ENCODE results near the gene CRIP3. TPM values are rescaled to one million over a fixed set of nuclear protein-coding genes. Genes with fewer than 3 reads are reported as not detected.

CRIP3 gene
- total and polyA plus RNA-seq, 2 of the 13 experiments (the other 11 are each of a cell fraction or from before 2014, with no cell fraction given), result 6.3 to 9.3 TPM

DNA sequence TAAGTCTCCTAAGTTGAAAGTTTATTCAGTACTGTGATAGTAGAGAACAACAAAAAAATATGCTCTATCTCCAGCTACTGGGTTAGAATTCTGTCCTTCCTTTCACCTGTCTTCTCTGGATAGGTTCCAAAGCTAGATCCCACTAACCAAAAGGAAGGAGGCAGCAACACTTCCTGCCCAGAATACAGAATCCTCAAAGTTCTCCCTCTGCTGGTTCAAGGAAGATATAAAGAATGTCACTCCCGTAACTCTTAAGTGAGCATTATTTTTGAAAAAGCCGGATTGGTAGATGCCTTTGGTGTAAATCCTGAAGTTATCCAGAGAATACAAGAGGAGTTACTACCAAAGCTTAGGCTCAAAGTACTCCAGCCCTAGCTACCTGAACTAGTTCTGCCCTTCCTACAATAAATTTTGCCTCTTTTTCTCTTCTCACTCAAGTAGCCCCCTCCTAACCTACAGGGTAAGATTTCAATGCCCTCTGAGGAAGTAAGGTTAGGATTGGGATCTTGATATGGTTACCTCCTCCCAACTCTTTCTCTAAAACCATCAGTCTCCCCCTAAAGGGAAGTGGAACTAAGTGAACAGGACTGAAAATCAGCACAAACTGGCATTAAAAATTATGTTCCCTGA lies 26.0 kb upstream of the CRIP3 start (continued):
- TF ChIP-seq, protein P1, sequence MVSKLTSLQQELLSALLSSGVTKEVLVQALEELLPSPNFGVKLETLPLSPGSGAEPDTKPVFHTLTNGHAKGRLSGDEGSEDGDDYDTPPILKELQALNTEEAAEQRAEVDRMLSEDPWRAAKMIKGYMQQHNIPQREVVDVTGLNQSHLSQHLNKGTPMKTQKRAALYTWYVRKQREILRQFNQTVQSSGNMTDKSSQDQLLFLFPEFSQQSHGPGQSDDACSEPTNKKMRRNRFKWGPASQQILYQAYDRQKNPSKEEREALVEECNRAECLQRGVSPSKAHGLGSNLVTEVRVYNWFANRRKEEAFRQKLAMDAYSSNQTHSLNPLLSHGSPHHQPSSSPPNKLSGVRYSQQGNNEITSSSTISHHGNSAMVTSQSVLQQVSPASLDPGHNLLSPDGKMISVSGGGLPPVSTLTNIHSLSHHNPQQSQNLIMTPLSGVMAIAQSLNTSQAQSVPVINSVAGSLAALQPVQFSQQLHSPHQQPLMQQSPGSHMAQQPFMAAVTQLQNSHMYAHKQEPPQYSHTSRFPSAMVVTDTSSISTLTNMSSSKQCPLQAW (CRISPR knock-in tag; IDR thresholded peaks at IDR 0.05), result no peak
- TF ChIP-seq ZNF335 (CRISPR knock-in tag; IDR thresholded peaks at IDR 0.05) (no peak), SP140L (CRISPR knock-in tag; IDR thresholded peaks at IDR 0.05; ENCODE audit: borderline replicate concordance) (0 out of 2 replicates have a peak, but pooled peaks have one; percentile 35), TBX3 (IDR thresholded peaks at IDR 0.05; ENCODE audit: borderline replicate concordance) (no peak), ZNF235 (CRISPR knock-in tag; IDR thresholded peaks at IDR 0.05; ENCODE audit: borderline replicate concordance) (no peak), ZNF549 (CRISPR knock-in tag; IDR thresholded peaks at IDR 0.05) (no peak), KDM3A (CRISPR knock-in tag; IDR thresholded peaks at IDR 0.05; ENCODE audit: low read depth) (0 out of 2 replicates have a peak, but pooled peaks have one; percentile 33), SCMH1 (CRISPR knock-in tag; IDR thresholded peaks at IDR 0.05; ENCODE audit: borderline replicate concordance) (no peak), ELF4 (CRISPR knock-in tag; IDR thresholded peaks at IDR 0.05; ENCODE audit: borderline replicate concordance) (0 out of 2 replicates have a peak, but pooled peaks have one; percentile 34), ZBTB8A (CRISPR knock-in tag; IDR thresholded peaks at IDR 0.05; ENCODE audit: borderline replicate concordance, low read depth) (no peak), ZSCAN9 (CRISPR knock-in tag; IDR thresholded peaks at IDR 0.05; ENCODE audit: borderline replicate concordance) (peak; percentile 68; the same call in 1 of the 2 replicates), NR2F6 (IDR thresholded peaks at IDR 0.05) (no peak; the same call in 1 of the 2 replicates), NR2F6 (CRISPR knock-in tag; IDR thresholded peaks at IDR 0.05) (peak; percentile 59; the same call in 1 of the 2 replicates), DR1 (CRISPR knock-in tag; IDR thresholded peaks at IDR 0.05) (no peak), NFKBIZ (CRISPR knock-in tag; IDR thresholded peaks at IDR 0.05) (0 out of 2 replicates have a peak, but pooled peaks have one; percentile 28), PHF20 (CRISPR knock-in tag; IDR thresholded peaks at IDR 0.05) (no peak), HHEX (CRISPR knock-in tag; IDR thresholded peaks at IDR 0.05) (no peak), FOXA3 (CRISPR knock-in tag; IDR thresholded peaks at IDR 0.05) (0 out of 2 replicates have a peak, but pooled peaks have one; percentile 30), THAP11 (CRISPR knock-in tag; IDR thresholded peaks at IDR 0.05) (0 out of 2 replicates have a peak, but pooled peaks have one; percentile 41), DMAP1 (CRISPR knock-in tag; IDR thresholded peaks at IDR 0.05) (0 out of 2 replicates have a peak, but pooled peaks have one; percentile 32), PHF21A (CRISPR knock-in tag; IDR thresholded peaks at IDR 0.05) (no peak), ZNF331 (CRISPR knock-in tag; IDR thresholded peaks at IDR 0.05) (peak; percentile 40; the same call in 1 of the 2 replicates)
- TF ChIP-seq, protein P2, sequence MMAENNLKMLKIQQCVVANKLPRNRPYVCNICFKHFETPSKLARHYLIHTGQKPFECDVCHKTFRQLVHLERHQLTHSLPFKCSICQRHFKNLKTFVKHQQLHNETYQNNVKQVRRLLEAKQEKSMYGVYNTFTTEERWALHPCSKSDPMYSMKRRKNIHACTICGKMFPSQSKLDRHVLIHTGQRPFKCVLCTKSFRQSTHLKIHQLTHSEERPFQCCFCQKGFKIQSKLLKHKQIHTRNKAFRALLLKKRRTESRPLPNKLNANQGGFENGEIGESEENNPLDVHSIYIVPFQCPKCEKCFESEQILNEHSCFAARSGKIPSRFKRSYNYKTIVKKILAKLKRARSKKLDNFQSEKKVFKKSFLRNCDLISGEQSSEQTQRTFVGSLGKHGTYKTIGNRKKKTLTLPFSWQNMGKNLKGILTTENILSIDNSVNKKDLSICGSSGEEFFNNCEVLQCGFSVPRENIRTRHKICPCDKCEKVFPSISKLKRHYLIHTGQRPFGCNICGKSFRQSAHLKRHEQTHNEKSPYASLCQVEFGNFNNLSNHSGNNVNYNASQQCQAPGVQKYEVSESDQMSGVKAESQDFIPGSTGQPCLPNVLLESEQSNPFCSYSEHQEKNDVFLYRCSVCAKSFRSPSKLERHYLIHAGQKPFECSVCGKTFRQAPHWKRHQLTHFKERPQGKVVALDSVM (CRISPR knock-in tag; IDR thresholded peaks at IDR 0.05), result 0 out of 2 replicates have a peak, but pooled peaks have one; percentile 25
- TF ChIP-seq, protein P3, sequence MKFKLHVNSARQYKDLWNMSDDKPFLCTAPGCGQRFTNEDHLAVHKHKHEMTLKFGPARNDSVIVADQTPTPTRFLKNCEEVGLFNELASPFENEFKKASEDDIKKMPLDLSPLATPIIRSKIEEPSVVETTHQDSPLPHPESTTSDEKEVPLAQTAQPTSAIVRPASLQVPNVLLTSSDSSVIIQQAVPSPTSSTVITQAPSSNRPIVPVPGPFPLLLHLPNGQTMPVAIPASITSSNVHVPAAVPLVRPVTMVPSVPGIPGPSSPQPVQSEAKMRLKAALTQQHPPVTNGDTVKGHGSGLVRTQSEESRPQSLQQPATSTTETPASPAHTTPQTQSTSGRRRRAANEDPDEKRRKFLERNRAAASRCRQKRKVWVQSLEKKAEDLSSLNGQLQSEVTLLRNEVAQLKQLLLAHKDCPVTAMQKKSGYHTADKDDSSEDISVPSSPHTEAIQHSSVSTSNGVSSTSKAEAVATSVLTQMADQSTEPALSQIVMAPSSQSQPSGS (CRISPR knock-in tag; IDR thresholded peaks at IDR 0.05), result peak; percentile 52; the same call in 1 of the 2 replicates
- TF ChIP-seq, protein P4, sequence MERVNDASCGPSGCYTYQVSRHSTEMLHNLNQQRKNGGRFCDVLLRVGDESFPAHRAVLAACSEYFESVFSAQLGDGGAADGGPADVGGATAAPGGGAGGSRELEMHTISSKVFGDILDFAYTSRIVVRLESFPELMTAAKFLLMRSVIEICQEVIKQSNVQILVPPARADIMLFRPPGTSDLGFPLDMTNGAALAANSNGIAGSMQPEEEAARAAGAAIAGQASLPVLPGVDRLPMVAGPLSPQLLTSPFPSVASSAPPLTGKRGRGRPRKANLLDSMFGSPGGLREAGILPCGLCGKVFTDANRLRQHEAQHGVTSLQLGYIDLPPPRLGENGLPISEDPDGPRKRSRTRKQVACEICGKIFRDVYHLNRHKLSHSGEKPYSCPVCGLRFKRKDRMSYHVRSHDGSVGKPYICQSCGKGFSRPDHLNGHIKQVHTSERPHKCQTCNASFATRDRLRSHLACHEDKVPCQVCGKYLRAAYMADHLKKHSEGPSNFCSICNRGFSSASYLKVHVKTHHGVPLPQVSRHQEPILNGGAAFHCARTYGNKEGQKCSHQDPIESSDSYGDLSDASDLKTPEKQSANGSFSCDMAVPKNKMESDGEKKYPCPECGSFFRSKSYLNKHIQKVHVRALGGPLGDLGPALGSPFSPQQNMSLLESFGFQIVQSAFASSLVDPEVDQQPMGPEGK (CRISPR knock-in tag; IDR thresholded peaks at IDR 0.05), result 0 out of 2 replicates have a peak, but pooled peaks have one; percentile 34
